H1 (cell line): ENCODE results near the gene STK11IP. TPM values are rescaled to one million over a fixed set of nuclear protein-coding genes. Genes with fewer than 3 reads are reported as not detected.

ENCODE experiments used
- MAFK ChIP-seq: IDR thresholded peaks from 2 replicates; pipeline ENCODE4 v1.6.1; 2012; ENCODE audit warnings: low read depth, mild to moderate bottlenecking, improper control_type of control experiment, low read length
- TEAD4 ChIP-seq: IDR thresholded peaks from 2 replicates; pipeline ENCODE4 v1.6.1; 2012; ENCODE audit warnings: low read depth, low read length, inconsistent platforms, mixed read lengths
- polyA plus RNA-seq, 7 experiments: library from polyadenylated mRNA; depleted of rRNA in 3 of 7; stranded (reverse) in 5 of 7; unstranded in 2 of 7; fragments of >200 nt in 5 of 7; fragments of 200-250 nt in 2 of 7; gene quantifications; 1 replicate in 5 of 7; 2 replicates in 1 of 7; 4 replicates in 1 of 7; pipeline versions ENCODE4 v1.2.1 to v1.2.3, GENCODE V29; 2011 to 2013; ENCODE audit warnings: missing spikeins in 2 of 7, mixed read lengths in 2 of 7
- total RNA-seq: library from RNA; stranded (reverse); fragmentation: NEBNext Ultra II Directional; extraction: Animal tissue kit (Norgen Biotek cat#: 25700); gene quantifications from 2 replicates; pipeline ENCODE4 v1.2.1, GENCODE V29; 2021
- TF ChIP-seq, protein P1 (sequence below): fragments of 300-600 bp; sonication (generic); IDR thresholded peaks from 2 replicates; pipeline ENCODE4 v1.7.1; 2012; ENCODE audit warnings: low read length, moderate library complexity, mild to moderate bottlenecking, inconsistent platforms; ENCODE audit not compliant: insufficient replicate concordance

STK11IP gene
- total and polyA plus RNA-seq, 2 of the 8 experiments (the other 6 are each of a cell fraction or from before 2014, with no cell fraction given): 18.5 to 29.6 TPM

GRCh38 chr2:219621935-219622334, 24.3 kb downstream of the STK11IP start (continued):
- TF ChIP-seq, protein P1, sequence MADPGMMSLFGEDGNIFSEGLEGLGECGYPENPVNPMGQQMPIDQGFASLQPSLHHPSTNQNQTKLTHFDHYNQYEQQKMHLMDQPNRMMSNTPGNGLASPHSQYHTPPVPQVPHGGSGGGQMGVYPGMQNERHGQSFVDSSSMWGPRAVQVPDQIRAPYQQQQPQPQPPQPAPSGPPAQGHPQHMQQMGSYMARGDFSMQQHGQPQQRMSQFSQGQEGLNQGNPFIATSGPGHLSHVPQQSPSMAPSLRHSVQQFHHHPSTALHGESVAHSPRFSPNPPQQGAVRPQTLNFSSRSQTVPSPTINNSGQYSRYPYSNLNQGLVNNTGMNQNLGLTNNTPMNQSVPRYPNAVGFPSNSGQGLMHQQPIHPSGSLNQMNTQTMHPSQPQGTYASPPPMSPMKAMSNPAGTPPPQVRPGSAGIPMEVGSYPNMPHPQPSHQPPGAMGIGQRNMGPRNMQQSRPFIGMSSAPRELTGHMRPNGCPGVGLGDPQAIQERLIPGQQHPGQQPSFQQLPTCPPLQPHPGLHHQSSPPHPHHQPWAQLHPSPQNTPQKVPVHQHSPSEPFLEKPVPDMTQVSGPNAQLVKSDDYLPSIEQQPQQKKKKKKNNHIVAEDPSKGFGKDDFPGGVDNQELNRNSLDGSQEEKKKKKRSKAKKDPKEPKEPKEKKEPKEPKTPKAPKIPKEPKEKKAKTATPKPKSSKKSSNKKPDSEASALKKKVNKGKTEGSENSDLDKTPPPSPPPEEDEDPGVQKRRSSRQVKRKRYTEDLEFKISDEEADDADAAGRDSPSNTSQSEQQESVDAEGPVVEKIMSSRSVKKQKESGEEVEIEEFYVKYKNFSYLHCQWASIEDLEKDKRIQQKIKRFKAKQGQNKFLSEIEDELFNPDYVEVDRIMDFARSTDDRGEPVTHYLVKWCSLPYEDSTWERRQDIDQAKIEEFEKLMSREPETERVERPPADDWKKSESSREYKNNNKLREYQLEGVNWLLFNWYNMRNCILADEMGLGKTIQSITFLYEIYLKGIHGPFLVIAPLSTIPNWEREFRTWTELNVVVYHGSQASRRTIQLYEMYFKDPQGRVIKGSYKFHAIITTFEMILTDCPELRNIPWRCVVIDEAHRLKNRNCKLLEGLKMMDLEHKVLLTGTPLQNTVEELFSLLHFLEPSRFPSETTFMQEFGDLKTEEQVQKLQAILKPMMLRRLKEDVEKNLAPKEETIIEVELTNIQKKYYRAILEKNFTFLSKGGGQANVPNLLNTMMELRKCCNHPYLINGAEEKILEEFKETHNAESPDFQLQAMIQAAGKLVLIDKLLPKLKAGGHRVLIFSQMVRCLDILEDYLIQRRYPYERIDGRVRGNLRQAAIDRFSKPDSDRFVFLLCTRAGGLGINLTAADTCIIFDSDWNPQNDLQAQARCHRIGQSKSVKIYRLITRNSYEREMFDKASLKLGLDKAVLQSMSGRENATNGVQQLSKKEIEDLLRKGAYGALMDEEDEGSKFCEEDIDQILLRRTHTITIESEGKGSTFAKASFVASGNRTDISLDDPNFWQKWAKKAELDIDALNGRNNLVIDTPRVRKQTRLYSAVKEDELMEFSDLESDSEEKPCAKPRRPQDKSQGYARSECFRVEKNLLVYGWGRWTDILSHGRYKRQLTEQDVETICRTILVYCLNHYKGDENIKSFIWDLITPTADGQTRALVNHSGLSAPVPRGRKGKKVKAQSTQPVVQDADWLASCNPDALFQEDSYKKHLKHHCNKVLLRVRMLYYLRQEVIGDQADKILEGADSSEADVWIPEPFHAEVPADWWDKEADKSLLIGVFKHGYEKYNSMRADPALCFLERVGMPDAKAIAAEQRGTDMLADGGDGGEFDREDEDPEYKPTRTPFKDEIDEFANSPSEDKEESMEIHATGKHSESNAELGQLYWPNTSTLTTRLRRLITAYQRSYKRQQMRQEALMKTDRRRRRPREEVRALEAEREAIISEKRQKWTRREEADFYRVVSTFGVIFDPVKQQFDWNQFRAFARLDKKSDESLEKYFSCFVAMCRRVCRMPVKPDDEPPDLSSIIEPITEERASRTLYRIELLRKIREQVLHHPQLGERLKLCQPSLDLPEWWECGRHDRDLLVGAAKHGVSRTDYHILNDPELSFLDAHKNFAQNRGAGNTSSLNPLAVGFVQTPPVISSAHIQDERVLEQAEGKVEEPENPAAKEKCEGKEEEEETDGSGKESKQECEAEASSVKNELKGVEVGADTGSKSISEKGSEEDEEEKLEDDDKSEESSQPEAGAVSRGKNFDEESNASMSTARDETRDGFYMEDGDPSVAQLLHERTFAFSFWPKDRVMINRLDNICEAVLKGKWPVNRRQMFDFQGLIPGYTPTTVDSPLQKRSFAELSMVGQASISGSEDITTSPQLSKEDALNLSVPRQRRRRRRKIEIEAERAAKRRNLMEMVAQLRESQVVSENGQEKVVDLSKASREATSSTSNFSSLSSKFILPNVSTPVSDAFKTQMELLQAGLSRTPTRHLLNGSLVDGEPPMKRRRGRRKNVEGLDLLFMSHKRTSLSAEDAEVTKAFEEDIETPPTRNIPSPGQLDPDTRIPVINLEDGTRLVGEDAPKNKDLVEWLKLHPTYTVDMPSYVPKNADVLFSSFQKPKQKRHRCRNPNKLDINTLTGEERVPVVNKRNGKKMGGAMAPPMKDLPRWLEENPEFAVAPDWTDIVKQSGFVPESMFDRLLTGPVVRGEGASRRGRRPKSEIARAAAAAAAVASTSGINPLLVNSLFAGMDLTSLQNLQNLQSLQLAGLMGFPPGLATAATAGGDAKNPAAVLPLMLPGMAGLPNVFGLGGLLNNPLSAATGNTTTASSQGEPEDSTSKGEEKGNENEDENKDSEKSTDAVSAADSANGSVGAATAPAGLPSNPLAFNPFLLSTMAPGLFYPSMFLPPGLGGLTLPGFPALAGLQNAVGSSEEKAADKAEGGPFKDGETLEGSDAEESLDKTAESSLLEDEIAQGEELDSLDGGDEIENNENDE: no peak
- TF ChIP-seq TEAD4 (no peak), MAFK (no peak)
